ENCODE data around the gene MEF2D.

The MEF2D gene

GRCh38 chr1:156511644-156512043 is 11.1 kb upstream of the MEF2D start:
- no peak for TF ChIP-seq ZNF274 (IDR thresholded peaks at IDR 0.05; ENCODE audit: low read depth, low read length)
- TF ChIP-seq YY1 (IDR thresholded peaks at IDR 0.05; ENCODE audit: insufficient read depth, insufficient read length): no peak
- TF ChIP-seq SUZ12 (IDR thresholded peaks at IDR 0.05; ENCODE audit: extremely low read depth, insufficient read depth, insufficient read length): no peak
- Histone ChIP-seq H3K27me3 (ENCODE audit: insufficient read depth, insufficient read length) (peaks cover 6% of the 10 kb centered on the region), H3K9me3 (ENCODE audit: insufficient read depth, low read length) (no peaks in the 10 kb centered on the region), H3K9ac (ENCODE audit: insufficient read length, low read depth) (no peak overlapping the region), H3K4me3 (ENCODE audit: insufficient read length, low read depth) (no peak overlapping the region), H3K36me3 (ENCODE audit: insufficient read depth, insufficient read length, low read length) (no peaks in the 10 kb centered on the region), H3K4me1 (ENCODE audit: insufficient read depth, insufficient read length) (peaks cover 6% of the 10 kb centered on the region)
- DNase-seq (ENCODE audit: low read depth, low spot score): no peak

GRCh38 chr1:156510709-156511108 is 10.1 kb upstream of the MEF2D start:
- Histone ChIP-seq H3K4me1 (ENCODE audit: insufficient read depth, insufficient read length) (peaks cover 6% of the 10 kb centered on the region), H3K9me3 (ENCODE audit: insufficient read depth, low read length) (no peaks in the 10 kb centered on the region), H3K36me3 (ENCODE audit: insufficient read depth, insufficient read length, low read length) (no peaks in the 10 kb centered on the region), H3K9ac (ENCODE audit: insufficient read length, low read depth) (no peak overlapping the region), H3K27me3 (ENCODE audit: insufficient read depth, insufficient read length) (peaks cover 6% of the 10 kb centered on the region), H3K4me3 (ENCODE audit: insufficient read length, low read depth) (no peak overlapping the region)
- no peak for DNase-seq (ENCODE audit: low read depth, low spot score)
- TF ChIP-seq ZNF274 (IDR thresholded peaks at IDR 0.05; ENCODE audit: low read depth, low read length): no peak
- no peak for TF ChIP-seq YY1 (IDR thresholded peaks at IDR 0.05; ENCODE audit: insufficient read depth, insufficient read length)
- TF ChIP-seq SUZ12 (IDR thresholded peaks at IDR 0.05; ENCODE audit: extremely low read depth, insufficient read depth, insufficient read length): no peak

GRCh38 chr1:156509424-156510034 is 9.0 kb upstream of the MEF2D start:
- H3K27me3 ChIP-seq (ENCODE audit: insufficient read depth, insufficient read length): peaks cover 6% of the 10 kb centered on the region
- H3K4me3 ChIP-seq (ENCODE audit: insufficient read length, low read depth): no peak overlapping the region
- H3K9ac ChIP-seq (ENCODE audit: insufficient read length, low read depth): no peak overlapping the region
- H3K9me3 ChIP-seq (ENCODE audit: insufficient read depth, low read length): no peaks in the 10 kb centered on the region
- peaks cover 10% of the 10 kb centered on the region for H3K4me1 ChIP-seq (ENCODE audit: insufficient read depth, insufficient read length)
- TF ChIP-seq ZNF274 (IDR thresholded peaks at IDR 0.05; ENCODE audit: low read depth, low read length): no peak
- TF ChIP-seq SUZ12 (IDR thresholded peaks at IDR 0.05; ENCODE audit: extremely low read depth, insufficient read depth, insufficient read length): no peak
- TF ChIP-seq YY1 (IDR thresholded peaks at IDR 0.05; ENCODE audit: insufficient read depth, insufficient read length): no peak
- DNase-seq (ENCODE audit: low read depth, low spot score): no peak
- H3K36me3 ChIP-seq (ENCODE audit: insufficient read depth, insufficient read length, low read length): no peaks in the 10 kb centered on the region

- H3K9ac ChIP-seq (ENCODE audit: insufficient read length, low read depth): no peak overlapping the region
- H3K9me3 ChIP-seq (ENCODE audit: insufficient read depth, low read length): no peaks in the 10 kb centered on the region
- no peak overlapping the region for H3K4me3 ChIP-seq (ENCODE audit: insufficient read length, low read depth)
- no peak for TF ChIP-seq YY1 (IDR thresholded peaks at IDR 0.05; ENCODE audit: insufficient read depth, insufficient read length)
- no peak for TF ChIP-seq ZNF274 (IDR thresholded peaks at IDR 0.05; ENCODE audit: low read depth, low read length)
- TF ChIP-seq SUZ12 (IDR thresholded peaks at IDR 0.05; ENCODE audit: extremely low read depth, insufficient read depth, insufficient read length): no peak
- no peaks in the 10 kb centered on the region for H3K36me3 ChIP-seq (ENCODE audit: insufficient read depth, insufficient read length, low read length)
- peaks cover 14% of the 10 kb centered on the region for H3K4me1 ChIP-seq (ENCODE audit: insufficient read depth, insufficient read length)
- peaks cover 6% of the 10 kb centered on the region for H3K27me3 ChIP-seq (ENCODE audit: insufficient read depth, insufficient read length)
- DNase-seq (ENCODE audit: low read depth, low spot score): no peak
These were observed 8.3 kb upstream of the MEF2D start for GRCh38 chr1:156508955-156509234.

GRCh38 chr1:156508205-156508954 is 7.8 kb upstream of the MEF2D start:
- no peak for DNase-seq (ENCODE audit: low read depth, low spot score)
- H3K9ac ChIP-seq (ENCODE audit: insufficient read length, low read depth): no peak overlapping the region
- peaks cover 14% of the 10 kb centered on the region for H3K4me1 ChIP-seq (ENCODE audit: insufficient read depth, insufficient read length)
- H3K27me3 ChIP-seq (ENCODE audit: insufficient read depth, insufficient read length): peaks cover 6% of the 10 kb centered on the region
- no peak overlapping the region for H3K4me3 ChIP-seq (ENCODE audit: insufficient read length, low read depth)
- H3K9me3 ChIP-seq (ENCODE audit: insufficient read depth, low read length): no peaks in the 10 kb centered on the region
- TF ChIP-seq SUZ12 (IDR thresholded peaks at IDR 0.05; ENCODE audit: extremely low read depth, insufficient read depth, insufficient read length): no peak
- no peak for TF ChIP-seq YY1 (IDR thresholded peaks at IDR 0.05; ENCODE audit: insufficient read depth, insufficient read length)
- TF ChIP-seq ZNF274 (IDR thresholded peaks at IDR 0.05; ENCODE audit: low read depth, low read length): no peak
- H3K36me3 ChIP-seq (ENCODE audit: insufficient read depth, insufficient read length, low read length): no peaks in the 10 kb centered on the region

GRCh38 chr1:156506450-156506849 is 5.9 kb upstream of the MEF2D start:
- no peak for DNase-seq (ENCODE audit: low read depth, low spot score)
- Histone ChIP-seq H3K27me3 (ENCODE audit: insufficient read depth, insufficient read length) (peaks cover 2% of the 10 kb centered on the region), H3K36me3 (ENCODE audit: insufficient read depth, insufficient read length, low read length) (no peaks in the 10 kb centered on the region), H3K9me3 (ENCODE audit: insufficient read depth, low read length) (peaks cover 11% of the 10 kb centered on the region; the same call in 1 of the 2 replicates), H3K4me1 (ENCODE audit: insufficient read depth, insufficient read length) (peaks cover 14% of the 10 kb centered on the region), H3K9ac (ENCODE audit: insufficient read length, low read depth) (no peak overlapping the region), H3K4me3 (ENCODE audit: insufficient read length, low read depth) (no peak overlapping the region)
- TF ChIP-seq YY1 (IDR thresholded peaks at IDR 0.05; ENCODE audit: insufficient read depth, insufficient read length) (no peak), SUZ12 (IDR thresholded peaks at IDR 0.05; ENCODE audit: extremely low read depth, insufficient read depth, insufficient read length) (no peak), ZNF274 (IDR thresholded peaks at IDR 0.05; ENCODE audit: low read depth, low read length) (no peak)

GRCh38 chr1:156505679-156506298 is 5.2 kb upstream of the MEF2D start:
- H3K36me3 ChIP-seq (ENCODE audit: insufficient read depth, insufficient read length, low read length): no peaks in the 10 kb centered on the region
- H3K9me3 ChIP-seq (ENCODE audit: insufficient read depth, low read length): peaks cover 11% of the 10 kb centered on the region; the same call in 1 of the 2 replicates
- TF ChIP-seq ZNF274 (IDR thresholded peaks at IDR 0.05; ENCODE audit: low read depth, low read length) (no peak), YY1 (IDR thresholded peaks at IDR 0.05; ENCODE audit: insufficient read depth, insufficient read length) (no peak), SUZ12 (IDR thresholded peaks at IDR 0.05; ENCODE audit: extremely low read depth, insufficient read depth, insufficient read length) (no peak)
- no peak overlapping the region for H3K9ac ChIP-seq (ENCODE audit: insufficient read length, low read depth)
- H3K4me1 ChIP-seq (ENCODE audit: insufficient read depth, insufficient read length): peaks cover 14% of the 10 kb centered on the region
- H3K27me3 ChIP-seq (ENCODE audit: insufficient read depth, insufficient read length): peaks cover 2% of the 10 kb centered on the region
- DNase-seq (ENCODE audit: low read depth, low spot score): no peak
- no peak overlapping the region for H3K4me3 ChIP-seq (ENCODE audit: insufficient read length, low read depth)

All from NT2/D1 (cell line).